Kidney glomerular epithelial cell (primary cell): ENCODE data around the gene ARSA.
"Not testable (repeated sequence)": the region's sequence is repeated elsewhere in the genome, so short reads cannot be mapped to it uniquely, and the experiment has no call there.

Experiments
- DNase-seq: peaks from one replicate; lab custom pipeline; 2025; lab: John Stamatoyannopoulos, UW

ARSA gene

GRCh38 chr22:50621948-50622722 is 5.8 kb downstream of the ARSA start:
- DNase-seq = no peak

- no peak for DNase-seq
Observed at GRCh38 chr22:50621356-50621880, 6.5 kb downstream of the ARSA start.

- peak; percentile 43 for DNase-seq
Observed at GRCh38 chr22:50620593-50621355, 7.2 kb downstream of the ARSA start.

GRCh38 chr22:50614296-50614695 is 13.7 kb downstream of the ARSA start:
- DNase-seq = not testable (repeated sequence)

GRCh38 chr22:50613291-50613981 is 14.5 kb downstream of the ARSA start:
- no peak for DNase-seq

- no peak for DNase-seq
Observed at GRCh38 chr22:50612528-50613221, 15.3 kb downstream of the ARSA start.

GRCh38 chr22:50612168-50612527 is 15.8 kb downstream of the ARSA start:
- no peak for DNase-seq

- DNase-seq = no peak
Observed at GRCh38 chr22:50611341-50612060, 16.5 kb downstream of the ARSA start.

GRCh38 chr22:50610581-50610980 is 17.4 kb downstream of the ARSA start:
- no peak for DNase-seq

GRCh38 chr22:50610041-50610451 is 17.9 kb downstream of the ARSA start:
- DNase-seq = no peak

- DNase-seq = no peak
Observed at GRCh38 chr22:50609599-50609998, 18.4 kb downstream of the ARSA start.

GRCh38 chr22:50608996-50609395 is 19.0 kb downstream of the ARSA start:
- DNase-seq = no peak

- DNase-seq = not testable (repeated sequence)
Observed at GRCh38 chr22:50608058-50608840, 19.7 kb downstream of the ARSA start.

GRCh38 chr22:50607659-50608020 is 20.3 kb downstream of the ARSA start:
- no peak for DNase-seq

GRCh38 chr22:50606946-50607658 is 20.9 kb downstream of the ARSA start:
- no peak for DNase-seq

- DNase-seq = no peak
Observed at GRCh38 chr22:50606165-50606945, 21.6 kb downstream of the ARSA start.

- no peak for DNase-seq
Observed at GRCh38 chr22:50605613-50606074, 22.3 kb downstream of the ARSA start.

GRCh38 chr22:50605002-50605612 is 22.8 kb downstream of the ARSA start:
- no peak for DNase-seq
